ENCODE measurements around the gene CCDC90B. TPM values are rescaled to one million over a fixed set of nuclear protein-coding genes. Genes with fewer than 3 reads are reported as not detected.

Gene CCDC90B
- total and polyA plus RNA-seq, 2 donors (not counting 3 experiments of a cell fraction or from before 2014, with no cell fraction given): 24.3 to 45.8 TPM

DNA sequence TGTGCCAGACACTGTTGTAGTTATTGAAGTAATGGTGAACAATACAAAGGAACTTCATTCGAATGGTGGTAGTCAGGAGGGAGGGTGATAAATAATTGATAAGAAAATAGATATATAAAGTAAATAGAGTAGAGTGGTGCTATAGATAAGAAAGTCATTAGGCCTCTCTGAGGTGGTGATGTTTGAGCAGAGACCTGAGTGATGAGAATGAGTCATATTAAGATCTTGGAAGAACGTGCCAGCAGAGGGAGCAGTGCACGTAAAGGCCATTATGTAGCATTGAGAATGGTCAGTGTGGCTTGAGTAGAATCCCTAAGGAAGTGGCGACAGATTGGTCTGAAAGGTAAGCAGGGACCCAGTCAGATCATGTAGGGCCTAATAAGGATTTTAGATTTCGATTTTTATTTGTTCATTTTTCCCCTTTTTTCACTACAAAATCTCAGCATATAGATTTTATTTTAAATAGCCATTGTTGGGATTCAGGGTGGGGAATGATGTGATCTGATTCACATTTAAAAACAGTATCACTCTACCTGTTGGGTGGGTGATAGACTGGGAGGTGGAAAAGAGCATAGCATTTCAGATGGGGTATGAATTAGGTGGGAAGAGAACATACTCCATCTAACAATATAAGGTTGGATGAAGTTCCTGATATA, 44.7 kb downstream of the CCDC90B start:
- intact Hi-C loops (cut with micrococcal nuclease) (loop anchor here (1.0 kb wide), 2 partner anchors 575 to 579 kb away; no protein-coding TSS in a partner anchor), dilution Hi-C loops (cut with MboI; ENCODE audit: extremely low pct_ligation_motif_present, low sequenced_read_pairs) (no loop called here)
- H3K4me3 ChIP-seq (replicated peaks in 1 of 3; ENCODE audit: insufficient read depth in 1 of 3, low read depth in 1 of 3, low read length in 3 of 3): no peak overlapping the region
- no peaks in the 10 kb centered on the region for H3K9me3 ChIP-seq (replicated peaks; ENCODE audit: control insufficient read depth, insufficient read depth, low read length)
- H3K9me1 ChIP-seq (replicated peaks; ENCODE audit: control insufficient read depth, extremely low read depth, insufficient read depth, low read length): no peaks in the 10 kb centered on the region
- H4K20me1 ChIP-seq (replicated peaks; ENCODE audit: control insufficient read depth, extremely low read depth, insufficient read depth, low read length): no peaks in the 10 kb centered on the region
- H2AFZ ChIP-seq (ENCODE audit: low read depth, low read length): no peak overlapping the region
- no peak overlapping the region for H3K4me2 ChIP-seq (ENCODE audit: insufficient read depth, low read length)
- no peak overlapping the region for H3K9ac ChIP-seq (replicated peaks; ENCODE audit: extremely low read depth, insufficient read depth, low read length)
- H3K4me1 ChIP-seq (ENCODE audit: control insufficient read depth, extremely low read depth, insufficient read depth, low read length): no peaks in the 10 kb centered on the region
- FAIRE-seq (peak; percentile 85), DNase-seq (ENCODE audit: low read depth, low spot score) (peak; percentile 74)
- H3K27ac ChIP-seq (ENCODE audit: insufficient read depth, low read depth, low read length): no peak overlapping the region
- peak; percentile 83 for TF ChIP-seq FOS (IDR thresholded peaks at IDR 0.05; ENCODE audit: borderline replicate concordance, insufficient read depth, low read length)
- no peak for TF ChIP-seq POLR2A (IDR thresholded peaks at IDR 0.05; ENCODE audit: low read depth, low read length)
- no peak for TF ChIP-seq GATA2 (IDR thresholded peaks at IDR 0.05; ENCODE audit: insufficient read depth, insufficient read length, low read depth, low read length)
- TF ChIP-seq, protein P1, sequence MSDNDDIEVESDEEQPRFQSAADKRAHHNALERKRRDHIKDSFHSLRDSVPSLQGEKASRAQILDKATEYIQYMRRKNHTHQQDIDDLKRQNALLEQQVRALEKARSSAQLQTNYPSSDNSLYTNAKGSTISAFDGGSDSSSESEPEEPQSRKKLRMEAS (IDR thresholded peaks at IDR 0.05; ENCODE audit: insufficient read depth, insufficient read length): no peak
- TF ChIP-seq JUN (IDR thresholded peaks at IDR 0.05; ENCODE audit: borderline replicate concordance, insufficient read depth, insufficient read length, low read depth): peak; percentile 74
- TF ChIP-seq, protein P2, sequence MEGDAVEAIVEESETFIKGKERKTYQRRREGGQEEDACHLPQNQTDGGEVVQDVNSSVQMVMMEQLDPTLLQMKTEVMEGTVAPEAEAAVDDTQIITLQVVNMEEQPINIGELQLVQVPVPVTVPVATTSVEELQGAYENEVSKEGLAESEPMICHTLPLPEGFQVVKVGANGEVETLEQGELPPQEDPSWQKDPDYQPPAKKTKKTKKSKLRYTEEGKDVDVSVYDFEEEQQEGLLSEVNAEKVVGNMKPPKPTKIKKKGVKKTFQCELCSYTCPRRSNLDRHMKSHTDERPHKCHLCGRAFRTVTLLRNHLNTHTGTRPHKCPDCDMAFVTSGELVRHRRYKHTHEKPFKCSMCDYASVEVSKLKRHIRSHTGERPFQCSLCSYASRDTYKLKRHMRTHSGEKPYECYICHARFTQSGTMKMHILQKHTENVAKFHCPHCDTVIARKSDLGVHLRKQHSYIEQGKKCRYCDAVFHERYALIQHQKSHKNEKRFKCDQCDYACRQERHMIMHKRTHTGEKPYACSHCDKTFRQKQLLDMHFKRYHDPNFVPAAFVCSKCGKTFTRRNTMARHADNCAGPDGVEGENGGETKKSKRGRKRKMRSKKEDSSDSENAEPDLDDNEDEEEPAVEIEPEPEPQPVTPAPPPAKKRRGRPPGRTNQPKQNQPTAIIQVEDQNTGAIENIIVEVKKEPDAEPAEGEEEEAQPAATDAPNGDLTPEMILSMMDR (IDR thresholded peaks at IDR 0.05; ENCODE audit: extremely low read depth in 1 of 2, insufficient read depth in 1 of 2, low read depth in 1 of 2, low read length in 2 of 2): peak; percentile 62 to 65
- no peak for TF ChIP-seq POLR2AphosphoS5 (IDR thresholded peaks at IDR 0.05; ENCODE audit: insufficient read depth, low read depth, low read length)
- TF ChIP-seq MYC (IDR thresholded peaks at IDR 0.05; ENCODE audit: low read depth, low read length): no peak
- no peak for TF ChIP-seq EZH2 (IDR thresholded peaks at IDR 0.05; ENCODE audit: borderline replicate concordance, low read depth, low read length, severe bottlenecking)
- ChIA-PET POLR2A (no interaction called here), CTCF (interaction anchor here (1.0 to 1.8 kb wide), 3 partner anchors 11 to 579 kb away, joined by 3 to 8 read pairs (median 4); no protein-coding TSS in a partner anchor)
- H3K79me2 ChIP-seq (ENCODE audit: control insufficient read depth, insufficient read depth, low read length): no peaks in the 10 kb centered on the region
- no TSS peak for BruUV-seq (replicated peaks)
- H3K36me3 ChIP-seq (ENCODE audit: control insufficient read depth in 2 of 2, extremely low read depth in 1 of 2, insufficient read depth in 2 of 2, low read length in 2 of 2): no peaks in the 10 kb centered on the region
- no peaks in the 10 kb centered on the region for H3K27me3 ChIP-seq (ENCODE audit: control insufficient read depth in 2 of 2, insufficient read depth in 2 of 2, low read length in 2 of 2)
